Activated CD8-positive, alpha-beta memory T cell treated with anti-CD3 and anti-CD28 coated beads for 4 hours (primary cell): ENCODE measurements around the gene GCDH.
"Not testable (repeated sequence)": the region's sequence is repeated elsewhere in the genome, so short reads cannot be mapped to it uniquely, and the experiment has no call there.

Experiments used
- DNase-seq, 2 donors: peaks; one replicate each; pipeline ENCODE4 v3.0.0-alpha.2; 2020; ENCODE audit warnings: low read depth in 2 of 2

The GCDH gene

DNA sequence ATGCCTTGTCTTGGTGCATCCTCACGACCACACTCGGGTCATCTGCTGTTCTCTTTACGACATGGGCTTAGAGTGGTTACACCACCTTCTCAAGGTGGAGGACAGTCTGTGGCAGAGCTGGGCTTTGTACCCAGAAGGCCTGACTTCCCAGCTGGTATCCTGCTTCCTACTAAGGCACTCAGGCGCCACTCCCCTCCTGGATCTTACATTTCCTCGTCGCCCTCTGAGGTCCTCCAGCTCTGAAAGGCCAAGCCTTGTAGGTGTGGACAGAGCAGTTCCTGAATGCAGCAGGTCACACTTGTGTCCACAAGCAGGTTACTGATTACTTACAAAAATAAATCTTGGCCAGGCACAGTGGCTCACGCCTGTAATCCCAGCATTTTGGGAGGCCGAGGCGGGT lies 16.2 kb downstream of the GCDH start:
- DNase-seq: no peak

- no peak for DNase-seq
Observed at GRCh38 chr19:12912571-12912970, 21.6 kb downstream of the GCDH start.

- no peak for DNase-seq
Observed at GRCh38 chr19:12913011-12913561, 22.1 kb downstream of the GCDH start.

- no peak for DNase-seq
Observed at GRCh38 chr19:12913851-12914690, 23.1 kb downstream of the GCDH start.

DNA sequence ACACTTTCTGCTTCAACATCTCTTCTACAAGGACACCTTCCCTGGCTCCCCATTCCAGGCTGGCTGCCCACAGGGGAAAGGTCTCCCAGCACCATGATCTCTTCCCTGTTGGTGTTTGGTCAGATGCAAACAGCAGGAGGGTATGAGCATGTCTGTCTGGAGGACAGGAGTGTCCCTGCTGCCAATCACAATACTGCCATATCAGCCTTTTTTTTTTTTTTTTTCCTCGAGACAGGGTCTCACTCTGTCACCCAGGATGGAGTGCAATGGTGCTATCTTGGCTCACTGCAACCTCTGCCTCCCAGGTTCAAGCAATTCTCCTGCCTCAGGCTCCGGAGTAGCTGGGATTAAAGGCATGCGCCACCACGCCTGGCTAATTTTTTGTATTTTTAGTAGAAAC lies 24.9 kb downstream of the GCDH start:
- DNase-seq: not testable (repeated sequence)

GRCh38 chr19:12918253-12918652 lies 27.3 kb downstream of the GCDH start:
- no peak for DNase-seq

- no peak for DNase-seq
Observed at GRCh38 chr19:12921047-12921446, 30.1 kb downstream of the GCDH start.

DNA sequence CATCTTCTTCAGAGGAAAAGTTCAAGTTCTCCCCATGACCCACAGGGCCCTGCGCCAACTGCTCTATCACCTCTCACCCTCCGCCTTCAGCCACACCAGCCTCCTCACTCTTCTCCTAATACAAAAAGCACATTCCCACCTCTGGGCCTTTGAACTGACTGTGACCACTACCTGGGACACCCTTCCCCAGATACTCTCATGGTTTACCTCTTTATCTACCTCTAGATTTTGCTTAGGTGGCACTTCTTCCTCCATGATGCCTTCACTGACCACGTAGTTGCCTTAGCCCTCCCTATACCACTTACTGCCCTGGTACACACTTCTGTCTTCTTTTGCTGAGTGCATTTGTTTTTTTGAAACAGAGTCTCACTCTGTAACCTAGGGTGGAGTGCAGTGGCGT lies 32.0 kb downstream of the GCDH start:
- DNase-seq: no peak

DNA sequence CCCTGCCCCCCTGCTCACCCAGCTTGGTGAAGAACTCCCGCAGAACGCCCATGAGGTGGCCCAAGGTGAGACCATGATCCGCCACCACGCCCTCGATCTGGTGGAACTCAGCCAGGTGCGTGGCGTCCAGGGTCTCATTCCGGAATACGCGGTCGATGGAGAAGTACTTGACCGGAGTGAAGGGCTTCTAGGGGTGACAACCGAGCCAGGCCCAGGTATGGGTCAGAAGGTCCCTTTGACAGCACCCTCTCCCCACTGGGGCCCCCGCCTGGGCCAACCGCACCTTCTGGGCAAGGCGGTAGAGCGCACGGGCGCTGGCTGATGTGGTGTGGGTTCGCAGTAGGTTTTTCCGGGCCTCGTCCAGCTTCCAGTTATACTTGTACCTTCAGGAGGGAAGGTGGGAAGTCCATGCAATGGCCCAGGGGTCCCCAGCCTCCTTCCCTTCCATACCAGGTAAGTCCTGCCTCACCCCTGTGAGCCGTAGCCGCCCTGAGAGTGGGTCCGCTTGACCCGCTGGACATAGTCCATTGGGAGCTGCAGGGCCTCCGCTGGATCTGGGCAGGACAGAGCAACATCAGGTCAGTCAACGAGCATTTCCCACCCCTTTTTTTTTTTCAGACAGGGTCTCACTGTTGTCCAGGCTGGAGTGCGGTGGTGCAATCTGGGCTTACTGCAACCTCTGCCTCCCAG lies 33.8 kb downstream of the GCDH start:
- no peak for DNase-seq

- no peak for DNase-seq
Observed at GRCh38 chr19:12930002-12930645, 39.2 kb downstream of the GCDH start.

DNA sequence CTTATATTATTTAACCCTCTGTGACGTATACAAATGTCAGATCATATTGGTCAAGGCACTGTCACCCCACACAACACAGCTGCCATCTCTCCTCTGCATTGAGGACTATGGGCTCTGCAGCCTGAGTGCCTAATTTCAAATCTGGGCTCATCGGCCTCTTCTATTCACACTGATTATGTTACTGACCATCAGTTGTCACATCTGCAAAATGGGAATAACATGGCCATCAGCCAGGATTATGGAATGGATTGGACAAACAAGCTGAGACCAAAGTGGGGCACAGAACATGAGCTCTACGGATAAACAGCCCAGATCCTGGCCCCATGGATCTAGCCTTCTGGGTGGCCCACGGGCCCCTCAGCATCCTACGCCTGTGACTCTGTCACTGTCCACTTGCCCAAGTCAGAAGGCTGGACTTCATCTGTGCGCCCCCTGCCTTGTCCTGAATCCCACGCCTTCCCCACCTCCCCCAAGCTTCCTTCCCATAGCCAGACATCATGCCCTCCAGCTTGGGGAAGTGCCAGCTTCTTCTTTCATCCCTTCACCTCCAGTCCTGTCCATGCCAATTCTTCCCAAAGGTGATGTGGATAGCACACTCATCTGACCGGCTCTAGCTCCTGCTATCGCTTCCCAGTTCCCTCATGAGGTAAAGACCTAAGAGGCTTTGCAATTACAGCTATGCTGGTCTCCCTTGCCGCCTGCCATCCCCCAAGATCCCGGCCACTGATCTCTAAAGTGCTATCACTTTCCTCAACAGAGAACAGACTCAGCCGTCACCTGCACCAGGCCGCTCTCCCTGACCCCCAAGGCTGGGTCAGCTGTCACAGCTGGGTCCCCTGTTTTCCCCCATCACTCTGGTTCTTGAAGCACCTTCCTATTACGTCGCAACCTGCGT lies 41.7 kb downstream of the GCDH start:
- no peak for DNase-seq

DNA sequence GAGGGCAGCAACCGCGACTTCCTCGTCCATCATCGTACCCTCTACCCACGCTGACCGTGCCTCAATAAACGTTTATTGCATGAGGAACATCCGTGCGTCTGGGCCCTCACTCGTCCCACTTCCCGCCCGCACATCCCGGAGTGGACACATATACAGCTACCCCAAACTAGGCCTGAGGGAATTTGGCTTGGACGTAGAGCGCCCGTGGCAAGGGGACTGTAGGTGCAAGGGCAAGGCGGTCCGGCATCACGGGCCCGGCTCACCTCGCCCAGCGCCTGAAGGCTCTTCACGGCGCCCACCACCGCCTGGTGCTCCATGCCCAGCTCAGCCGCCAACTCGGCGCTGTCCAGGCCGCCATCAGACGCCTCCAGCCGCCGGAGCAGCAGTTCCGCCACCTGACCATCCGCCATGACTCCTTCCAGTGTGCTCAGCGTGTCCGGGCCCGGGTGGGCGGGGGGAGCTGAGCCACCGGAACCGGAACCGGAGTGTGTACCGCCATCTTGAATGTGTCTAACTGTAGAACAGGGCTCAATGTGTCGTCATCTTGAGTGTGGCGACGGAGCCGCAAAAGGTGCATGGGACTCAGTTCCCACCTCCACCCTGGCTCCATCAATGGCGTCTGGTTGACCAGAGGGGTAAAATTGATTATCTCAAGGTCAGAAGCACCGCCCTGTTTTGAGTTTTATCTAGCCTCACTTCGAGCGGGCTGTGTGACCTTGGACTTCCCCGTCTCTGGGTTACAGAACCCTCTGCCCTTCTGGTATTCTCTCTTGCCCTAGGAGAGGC lies 42.5 kb downstream of the GCDH start, which contains the start of gene FARSA:
FARSA (minus strand) TSS at position 425 of the 786 bp plus-strand sequence; CDS start at position 410, 15 bp downstream.
- peak; percentile 82 to 85 for DNase-seq

GRCh38 chr19:12935071-12935470 lies 44.1 kb downstream of the GCDH start:
- DNase-seq: no peak

GRCh38 chr19:12936582-12936981 lies 45.6 kb downstream of the GCDH start:
- no peak for DNase-seq

- no peak for DNase-seq
Observed at GRCh38 chr19:12937093-12937926, 46.4 kb downstream of the GCDH start.

DNA sequence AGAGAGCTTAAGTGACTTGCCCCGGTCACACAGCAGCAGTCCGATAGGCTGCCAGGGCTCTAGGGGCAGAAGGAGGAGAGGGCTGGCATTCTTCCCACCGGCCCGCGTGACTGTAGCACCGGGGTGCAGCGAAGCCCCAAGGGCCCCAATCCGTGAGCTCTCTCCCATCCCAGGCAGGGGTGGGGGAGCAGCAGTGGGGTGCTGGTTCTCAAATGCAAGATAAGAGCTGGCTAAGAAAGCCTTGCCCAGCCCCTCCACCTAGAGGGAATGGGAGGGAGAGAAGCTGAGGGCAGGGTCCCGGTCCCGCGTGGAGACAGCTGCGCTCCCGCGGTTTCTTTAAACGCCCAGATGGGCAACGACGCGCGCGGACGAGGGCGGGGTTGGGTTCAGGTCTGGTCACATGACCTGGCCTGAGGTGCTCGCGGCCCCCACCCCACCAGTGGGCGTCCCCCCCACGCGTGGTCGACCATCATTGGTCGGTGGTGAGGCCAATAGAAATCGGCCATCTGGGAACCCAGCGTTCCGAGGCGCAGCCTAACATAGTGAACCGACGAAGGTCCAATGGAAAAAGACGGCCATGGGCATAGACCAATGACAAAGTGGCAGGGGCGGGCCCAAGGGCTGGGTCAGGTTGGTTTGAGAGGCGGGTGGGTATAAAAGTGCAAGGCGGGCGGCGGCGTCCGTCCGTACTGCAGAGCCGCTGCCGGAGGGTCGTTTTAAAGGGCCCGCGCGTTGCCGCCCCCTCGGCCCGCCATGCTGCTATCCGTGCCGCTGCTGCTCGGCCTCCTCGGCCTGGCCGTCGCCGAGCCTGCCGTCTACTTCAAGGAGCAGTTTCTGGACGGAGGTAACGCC lies 47.2 kb downstream of the GCDH start, which contains the start of gene CALR:
CALR (plus strand) TSS at position 683 of the 852 bp plus-strand sequence; CDS start at position 754, 71 bp downstream.
- DNase-seq: peak; percentile 98 to 99

DNA sequence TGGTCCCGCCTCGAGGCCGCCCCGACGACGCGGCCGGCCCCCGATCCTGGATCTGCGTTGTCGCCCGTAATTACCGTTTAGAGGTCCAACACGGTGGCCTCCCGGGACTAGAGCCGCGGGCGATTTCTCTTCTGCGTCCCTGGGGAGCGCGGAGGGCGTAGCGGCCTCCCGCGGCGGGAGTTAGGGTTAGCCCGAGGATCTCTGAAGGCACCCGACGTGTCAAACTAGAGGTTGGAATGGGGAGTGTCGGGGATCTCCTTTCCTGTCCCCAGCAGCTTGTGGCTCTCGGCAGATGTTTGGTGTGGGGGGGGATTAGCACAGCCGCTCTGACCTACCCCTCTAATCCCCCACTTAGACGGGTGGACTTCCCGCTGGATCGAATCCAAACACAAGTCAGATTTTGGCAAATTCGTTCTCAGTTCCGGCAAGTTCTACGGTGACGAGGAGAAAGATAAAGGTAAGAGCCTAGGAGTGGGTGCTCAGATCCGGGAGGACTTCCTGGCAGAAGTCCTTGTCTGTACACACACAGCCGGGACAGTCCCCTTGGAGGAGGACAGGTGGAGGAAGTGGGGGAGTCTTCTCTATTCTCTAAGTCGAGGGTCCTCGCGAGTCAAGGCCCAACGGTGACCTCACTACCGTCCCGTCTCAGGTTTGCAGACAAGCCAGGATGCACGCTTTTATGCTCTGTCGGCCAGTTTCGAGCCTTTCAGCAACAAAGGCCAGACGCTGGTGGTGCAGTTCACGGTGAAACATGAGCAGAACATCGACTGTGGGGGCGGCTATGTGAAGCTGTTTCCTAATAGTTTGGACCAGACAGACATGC lies 48.0 kb downstream of the GCDH start:
- DNase-seq: no peak
